Measurements from ENCODE around the gene PGS1.

The PGS1 gene

DNA sequence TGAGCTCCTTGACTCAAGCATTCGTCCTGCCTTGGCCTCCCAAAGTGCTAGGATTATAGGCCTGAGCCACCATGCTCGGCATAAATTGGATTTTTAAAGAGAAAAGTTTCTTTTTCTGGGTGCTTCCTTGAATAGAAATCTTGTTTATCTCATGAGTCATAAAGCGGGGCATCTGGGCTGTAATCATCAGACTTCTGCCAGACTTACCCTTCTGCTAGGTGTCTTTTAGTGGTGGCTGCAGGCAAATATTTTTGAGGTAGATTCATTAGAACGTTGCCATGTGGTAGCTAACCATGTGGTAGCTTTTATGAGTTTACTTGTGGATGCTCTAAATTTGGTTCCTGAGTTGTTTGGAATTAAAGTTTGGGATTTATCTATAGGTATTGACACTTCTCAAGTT is 13.4 kb downstream of the PGS1 start:
- H3K36me3 Mint-ChIP-seq (ENCODE audit: low read depth) = peaks cover 26% of the 10 kb centered on the region
- H3K4me3 Mint-ChIP-seq = no peak overlapping the region
- TF ChIP-seq, protein P1, sequence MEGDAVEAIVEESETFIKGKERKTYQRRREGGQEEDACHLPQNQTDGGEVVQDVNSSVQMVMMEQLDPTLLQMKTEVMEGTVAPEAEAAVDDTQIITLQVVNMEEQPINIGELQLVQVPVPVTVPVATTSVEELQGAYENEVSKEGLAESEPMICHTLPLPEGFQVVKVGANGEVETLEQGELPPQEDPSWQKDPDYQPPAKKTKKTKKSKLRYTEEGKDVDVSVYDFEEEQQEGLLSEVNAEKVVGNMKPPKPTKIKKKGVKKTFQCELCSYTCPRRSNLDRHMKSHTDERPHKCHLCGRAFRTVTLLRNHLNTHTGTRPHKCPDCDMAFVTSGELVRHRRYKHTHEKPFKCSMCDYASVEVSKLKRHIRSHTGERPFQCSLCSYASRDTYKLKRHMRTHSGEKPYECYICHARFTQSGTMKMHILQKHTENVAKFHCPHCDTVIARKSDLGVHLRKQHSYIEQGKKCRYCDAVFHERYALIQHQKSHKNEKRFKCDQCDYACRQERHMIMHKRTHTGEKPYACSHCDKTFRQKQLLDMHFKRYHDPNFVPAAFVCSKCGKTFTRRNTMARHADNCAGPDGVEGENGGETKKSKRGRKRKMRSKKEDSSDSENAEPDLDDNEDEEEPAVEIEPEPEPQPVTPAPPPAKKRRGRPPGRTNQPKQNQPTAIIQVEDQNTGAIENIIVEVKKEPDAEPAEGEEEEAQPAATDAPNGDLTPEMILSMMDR (IDR thresholded peaks at IDR 0.05) = no peak
- H3K4me1 Mint-ChIP-seq = peaks cover 38% of the 10 kb centered on the region
- DNase-seq = no peak
- H3K9me3 Mint-ChIP-seq = no peaks in the 10 kb centered on the region
- H3K27ac Mint-ChIP-seq = peak overlapping the region; percentile 92
- H3K27me3 Mint-ChIP-seq (ENCODE audit: low read depth, poor library complexity) = no peaks in the 10 kb centered on the region

DNA sequence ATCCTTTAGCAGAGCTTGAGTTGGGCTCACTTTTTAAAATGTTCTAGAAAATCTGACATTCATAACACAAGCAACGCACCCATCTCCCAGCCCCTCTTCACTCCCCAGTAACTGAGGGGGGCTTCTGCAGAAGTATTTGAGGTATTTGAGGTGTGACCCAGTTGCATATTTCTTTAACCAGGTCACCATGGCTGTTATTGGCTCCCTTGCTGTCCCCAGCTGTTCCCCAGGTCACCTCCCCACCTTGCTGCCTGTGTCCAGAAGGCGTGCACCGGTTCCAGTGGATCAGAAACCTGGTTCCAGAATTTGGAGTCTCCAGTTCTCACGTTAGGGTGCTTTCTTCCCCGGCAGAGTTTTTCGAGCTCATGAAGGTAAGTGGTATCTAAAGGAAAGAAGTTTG is 13.8 kb downstream of the PGS1 start:
- H3K4me3 Mint-ChIP-seq = no peak overlapping the region
- H3K27ac Mint-ChIP-seq = peak overlapping the region; percentile 92
- DNase-seq = no peak
- H3K27me3 Mint-ChIP-seq (ENCODE audit: low read depth, poor library complexity) = no peaks in the 10 kb centered on the region
- H3K9me3 Mint-ChIP-seq = no peaks in the 10 kb centered on the region
- H3K36me3 Mint-ChIP-seq (ENCODE audit: low read depth) = peaks cover 27% of the 10 kb centered on the region
- peaks cover 38% of the 10 kb centered on the region for H3K4me1 Mint-ChIP-seq
- TF ChIP-seq, protein P1 (IDR thresholded peaks at IDR 0.05) = no peak

DNA sequence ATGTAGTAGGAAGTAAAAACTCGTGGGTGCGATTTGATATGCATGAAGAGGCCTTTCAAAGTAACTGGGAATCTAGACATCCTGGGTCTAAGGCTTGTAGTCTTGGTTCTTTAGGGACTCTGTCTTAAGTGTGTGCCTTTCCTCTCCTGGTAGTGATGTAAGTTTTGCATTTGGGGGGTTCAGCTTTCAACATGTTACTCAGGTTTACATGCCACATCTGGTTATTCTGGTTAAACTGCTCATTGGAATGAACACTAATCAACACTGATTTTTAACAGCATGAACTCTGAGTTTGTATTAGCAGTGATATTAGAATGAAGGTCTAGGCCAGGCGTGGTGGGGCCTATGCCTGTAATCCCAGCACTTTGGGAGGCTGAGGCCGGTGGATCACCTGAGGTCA is 15.1 kb downstream of the PGS1 start:
- TF ChIP-seq, protein P1 (IDR thresholded peaks at IDR 0.05) = no peak
- Mint-ChIP-seq H3K36me3 (ENCODE audit: low read depth) (peaks cover 35% of the 10 kb centered on the region), H3K9me3 (no peaks in the 10 kb centered on the region), H3K4me1 (peaks cover 31% of the 10 kb centered on the region), H3K4me3 (no peak overlapping the region), H3K27me3 (ENCODE audit: low read depth, poor library complexity) (no peaks in the 10 kb centered on the region), H3K27ac (peak overlapping the region; percentile 42)
- DNase-seq = no peak

DNA sequence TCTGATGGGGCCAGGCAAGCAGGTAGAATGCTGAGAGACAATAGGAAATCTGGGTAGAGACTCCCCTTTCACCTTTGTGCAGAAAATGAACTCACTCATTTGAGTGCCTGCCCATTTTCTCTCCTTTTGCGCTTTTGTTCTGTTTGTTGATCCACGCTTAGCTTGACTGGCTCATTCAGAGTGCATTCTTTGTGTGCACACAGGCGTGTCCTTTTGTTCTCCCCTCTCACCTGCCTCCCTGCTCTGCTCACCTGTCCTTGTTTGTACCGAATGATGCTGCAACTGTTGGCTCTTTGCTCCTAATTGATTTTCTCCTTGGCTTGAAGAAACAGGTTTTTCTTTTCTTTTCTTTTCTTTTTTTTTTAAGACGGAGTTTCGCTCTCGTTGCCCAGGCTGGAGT is 15.8 kb downstream of the PGS1 start:
- DNase-seq = no peak
- peaks cover 26% of the 10 kb centered on the region for H3K4me1 Mint-ChIP-seq
- H3K36me3 Mint-ChIP-seq (ENCODE audit: low read depth) = peaks cover 41% of the 10 kb centered on the region
- TF ChIP-seq, protein P1 (IDR thresholded peaks at IDR 0.05) = no peak
- no peaks in the 10 kb centered on the region for H3K27me3 Mint-ChIP-seq (ENCODE audit: low read depth, poor library complexity)
- H3K4me3 Mint-ChIP-seq = no peak overlapping the region
- H3K27ac Mint-ChIP-seq = no peak overlapping the region
- H3K9me3 Mint-ChIP-seq = no peaks in the 10 kb centered on the region

DNA sequence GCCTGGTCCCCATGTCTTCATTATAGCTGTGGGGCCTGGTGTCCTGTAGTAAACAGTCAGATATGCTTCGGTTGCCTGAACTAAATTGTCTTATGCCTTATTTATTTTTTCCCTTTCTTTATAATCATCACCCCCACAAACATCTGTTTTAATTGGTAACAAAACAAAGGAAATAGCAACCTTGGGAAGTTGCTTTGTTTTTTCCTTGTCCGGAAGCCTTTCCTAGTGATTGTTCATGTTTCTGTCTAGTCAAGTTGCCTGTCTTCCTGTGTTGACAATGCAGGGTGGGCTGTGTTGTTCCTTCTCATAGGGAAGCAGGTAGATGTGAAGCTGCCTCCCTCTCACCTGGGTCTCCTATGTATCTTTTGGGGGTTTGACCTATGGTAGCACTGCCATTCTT is 16.7 kb downstream of the PGS1 start:
- Mint-ChIP-seq H3K4me1 (peaks cover 20% of the 10 kb centered on the region), H3K4me3 (no peak overlapping the region), H3K36me3 (ENCODE audit: low read depth) (peaks cover 48% of the 10 kb centered on the region)

More for the DNA sequence above, 16.7 kb downstream of the PGS1 start:
- no peak for DNase-seq
- Mint-ChIP-seq H3K27ac (peak overlapping the region; percentile 62), H3K9me3 (no peaks in the 10 kb centered on the region), H3K27me3 (ENCODE audit: low read depth, poor library complexity) (no peaks in the 10 kb centered on the region)
- TF ChIP-seq, protein P1 (IDR thresholded peaks at IDR 0.05) = no peak
